Activated CD8-positive, alpha-beta memory T cell treated with anti-CD3 and anti-CD28 coated beads for 24 hours (primary cell): ENCODE data around the gene NPIPB2.

Experiments used
- DNase-seq: peaks from one replicate; pipeline ENCODE4 v3.0.0-alpha.2; 2020

The NPIPB2 gene

DNA sequence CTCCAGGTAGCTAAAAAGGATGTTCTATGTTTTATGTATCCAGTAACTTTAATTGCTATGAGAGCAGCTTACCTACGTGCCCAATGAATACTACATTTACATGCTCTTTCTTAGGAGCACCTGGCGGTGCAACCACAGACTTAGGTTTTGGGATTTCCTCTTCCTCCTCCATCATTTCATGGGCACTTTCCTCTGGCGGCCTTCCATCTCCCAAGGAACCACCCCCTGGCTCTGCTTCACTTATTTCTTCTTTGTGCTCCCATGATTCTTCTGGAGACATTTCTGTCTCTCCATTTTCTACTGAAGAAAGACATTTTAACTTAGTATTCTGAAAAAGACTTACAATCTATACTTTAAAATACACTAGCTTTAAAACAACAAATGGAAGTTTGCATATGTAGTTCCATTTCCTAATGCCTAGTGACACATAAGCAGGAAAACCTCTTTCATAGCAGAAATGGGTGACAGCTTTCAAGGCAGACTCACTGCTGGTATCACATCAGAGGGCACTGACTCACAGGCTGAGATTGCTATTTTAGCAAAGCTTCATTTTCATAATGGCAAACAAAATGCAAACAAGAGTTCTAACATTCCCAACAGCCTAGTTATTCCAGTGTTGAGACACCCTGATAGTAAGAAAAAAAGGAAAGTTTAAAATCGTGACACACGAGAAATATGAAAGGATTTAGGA, 45.2 kb downstream of the NPIPB2 start:
- DNase-seq = no peak

DNA sequence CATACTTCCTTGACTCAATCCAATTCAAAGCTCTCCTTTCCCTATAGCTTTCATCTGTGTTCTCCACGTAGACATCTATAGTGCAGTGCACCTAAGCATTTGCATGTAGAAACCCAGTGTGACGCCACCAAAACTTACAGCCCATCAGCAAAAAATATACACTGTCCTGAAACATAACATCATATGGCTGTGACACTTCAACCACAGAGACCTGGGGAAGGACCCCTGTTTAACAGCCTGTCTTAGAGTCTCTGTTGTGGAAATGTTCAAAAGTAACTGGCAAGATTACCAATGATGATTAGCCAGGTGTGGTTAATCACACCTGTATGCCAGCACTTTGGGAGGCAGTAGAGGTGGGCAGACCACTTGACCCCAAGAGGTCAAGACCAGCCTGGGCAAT, 48.3 kb downstream of the NPIPB2 start:
- DNase-seq = no peak

DNA sequence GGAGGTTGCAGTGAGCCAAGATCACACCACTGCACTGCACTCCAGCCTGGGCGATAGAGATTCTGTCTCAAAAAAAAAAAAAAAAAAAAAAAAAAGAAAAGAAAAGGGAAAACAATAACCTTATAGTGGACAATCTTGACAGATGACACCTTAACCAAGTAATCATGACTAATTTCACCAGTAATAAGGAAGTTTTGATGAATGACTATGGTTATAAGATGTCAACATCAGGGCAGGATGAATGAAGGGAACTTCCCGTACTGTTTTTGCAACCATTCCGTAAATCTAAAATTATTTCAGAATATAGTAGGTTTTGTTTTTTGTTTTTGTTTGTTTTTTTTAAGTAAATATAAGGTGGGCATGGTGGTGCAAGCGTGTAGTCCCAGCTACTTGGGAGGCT, 49.1 kb downstream of the NPIPB2 start:
- DNase-seq = no peak

DNA sequence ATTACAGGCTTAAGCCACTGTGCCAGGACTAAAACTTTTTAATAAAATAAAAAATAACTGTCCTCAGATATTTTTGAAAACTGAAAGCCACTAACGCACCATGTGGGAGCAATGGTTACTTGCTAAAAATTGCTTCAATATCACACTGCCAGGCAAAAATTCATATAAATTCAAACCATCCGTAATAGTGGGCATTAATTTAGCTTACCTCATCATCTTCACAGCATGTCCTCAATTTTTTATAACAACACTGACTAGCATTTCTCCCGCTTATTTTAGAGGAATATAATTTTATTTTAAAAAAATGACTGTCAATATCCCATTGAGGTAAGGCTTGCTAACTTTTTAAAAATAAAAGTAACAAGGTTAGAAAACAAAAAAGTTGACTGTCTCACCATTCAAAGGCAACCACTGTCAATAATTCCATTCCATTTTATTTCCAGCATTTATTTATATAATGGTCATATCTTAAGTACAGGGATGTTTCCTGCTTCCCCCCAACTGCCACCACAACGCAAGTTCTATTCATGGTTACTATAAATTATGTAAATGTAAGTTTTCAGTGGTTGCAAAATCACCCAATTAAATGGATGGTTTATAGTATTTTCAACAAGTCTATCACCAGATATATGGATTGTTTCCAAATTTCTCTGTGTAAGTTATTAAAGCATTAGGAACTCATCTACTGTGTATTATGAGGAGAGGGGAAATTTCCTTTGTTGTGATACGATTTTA, 51.4 kb downstream of the NPIPB2 start:
- DNase-seq = no peak

DNA sequence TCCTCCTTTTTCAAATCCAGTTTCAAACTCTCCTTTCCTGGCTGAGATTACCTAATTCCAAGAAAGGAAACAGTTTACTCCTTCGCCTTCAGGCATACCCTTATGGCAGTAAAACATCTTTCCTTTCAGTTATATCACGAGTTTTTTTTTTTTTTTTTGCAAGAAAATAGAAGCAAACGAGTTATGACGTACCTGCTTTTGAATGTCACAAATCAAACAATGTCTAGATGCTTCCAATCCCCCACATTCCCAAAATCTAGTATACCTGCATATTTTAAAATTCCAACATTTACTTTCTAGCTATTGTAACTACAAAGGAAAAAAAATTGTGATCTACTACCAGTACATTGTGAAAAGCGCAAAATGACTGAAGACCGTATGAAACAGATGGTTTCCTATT, 55.0 kb downstream of the NPIPB2 start:
- DNase-seq = no peak

DNA sequence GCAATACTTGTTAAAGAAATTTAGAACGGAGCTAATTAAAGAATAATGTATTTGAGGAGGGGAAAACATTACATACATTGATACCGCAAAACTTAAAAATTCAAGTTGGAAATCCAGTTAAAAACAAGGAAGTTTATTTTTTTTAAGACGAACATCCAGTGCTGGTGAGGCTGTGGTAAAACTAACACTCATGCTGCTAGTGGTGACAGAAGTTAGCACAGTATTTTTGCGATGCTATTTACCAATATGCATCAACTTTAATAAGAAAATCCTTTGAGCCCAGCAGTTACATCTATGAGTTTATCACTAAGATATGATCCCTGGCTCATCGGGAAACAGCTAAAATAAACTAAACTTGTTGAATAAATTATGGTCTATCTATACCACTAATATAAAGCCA, 57.8 kb downstream of the NPIPB2 start:
- no peak for DNase-seq

DNA sequence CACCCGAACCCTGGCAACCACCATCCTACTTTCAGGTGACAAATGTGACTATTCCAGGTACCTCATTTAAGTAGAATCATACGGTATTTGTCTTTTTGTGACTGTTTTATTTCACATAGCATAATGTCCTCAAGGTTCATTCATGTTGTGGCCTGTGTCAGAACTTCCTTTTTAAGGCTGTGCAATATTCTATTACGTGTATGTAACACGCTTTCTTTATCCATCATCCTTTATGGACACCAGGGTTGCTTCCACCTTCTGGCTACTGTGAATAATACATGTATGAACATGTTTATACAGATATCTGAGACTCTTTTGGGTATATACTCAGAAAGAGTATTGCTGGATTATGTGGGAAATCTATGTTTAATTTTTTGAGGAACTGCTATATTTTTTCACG, 61.8 kb downstream of the NPIPB2 start:
- no peak for DNase-seq

DNA sequence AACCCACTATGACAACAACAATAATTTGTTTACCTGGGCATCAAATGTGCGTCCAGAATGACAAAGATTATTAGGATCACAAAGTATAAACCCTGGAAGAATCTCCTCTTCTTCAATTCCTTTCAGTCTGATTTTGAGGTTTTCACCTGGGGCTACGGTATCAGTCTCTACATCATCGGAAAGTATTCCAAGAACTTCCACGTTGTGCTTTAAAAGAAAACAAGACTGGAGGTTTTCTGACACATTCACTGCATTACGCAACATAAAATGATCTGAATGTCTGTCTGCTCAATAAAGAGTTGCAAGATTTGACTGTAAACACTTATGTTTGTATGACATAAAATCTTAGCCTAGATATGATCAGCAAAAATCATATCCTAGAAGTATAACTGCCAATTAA, 64.5 kb downstream of the NPIPB2 start:
- DNase-seq = no peak
